ENCODE results near the gene CCL27. TPM values are rescaled to one million over a fixed set of nuclear protein-coding genes. Genes with fewer than 3 reads are reported as not detected.

The CCL27 gene
- total RNA-seq (2014; rRNA removed; shearing (Covaris generic)): not detected in 2 replicates

GRCh38 chr9:34662526-34663302 lies at the start of gene CCL27:
TSS of gene CCL27 (minus strand) at chr9:34662657. CDS start at chr9:34662633, 24 bp downstream.
- no peak for DNase-seq (ENCODE audit: low read depth)

- no peak for DNase-seq (ENCODE audit: low read depth)
These were observed 49.7 kb upstream of the CCL27 start for GRCh38 chr9:34712140-34712539.

GRCh38 chr9:34710023-34710422 lies 47.6 kb upstream of the CCL27 start, which contains the start of gene CCL21:
TSS of gene CCL21 (minus strand) at chr9:34710136. CDS start at chr9:34710066, 70 bp downstream.
- DNase-seq (ENCODE audit: low read depth): no peak

- DNase-seq (ENCODE audit: low read depth): no peak
These were observed 46.9 kb upstream of the CCL27 start for GRCh38 chr9:34709196-34709978.

- no peak for DNase-seq (ENCODE audit: low read depth)
These were observed 44.7 kb upstream of the CCL27 start for GRCh38 chr9:34707130-34707529.

GRCh38 chr9:34701769-34702736 lies 39.6 kb upstream of the CCL27 start:
- peak; percentile 62 for DNase-seq (ENCODE audit: low read depth)

GRCh38 chr9:34701023-34701768 lies 38.7 kb upstream of the CCL27 start:
- DNase-seq (ENCODE audit: low read depth): peak; percentile 40

- no peak for DNase-seq (ENCODE audit: low read depth)
These were observed 32.4 kb upstream of the CCL27 start for GRCh38 chr9:34694811-34695210.

- no peak for DNase-seq (ENCODE audit: low read depth)
These were observed 31.1 kb upstream of the CCL27 start for GRCh38 chr9:34693560-34693959.

GRCh38 chr9:34691936-34692315 lies 29.5 kb upstream of the CCL27 start:
- DNase-seq (ENCODE audit: low read depth): no peak

- DNase-seq (ENCODE audit: low read depth): no peak
These were observed 28.8 kb upstream of the CCL27 start, which contains the start of gene CCL19 for GRCh38 chr9:34690983-34691935. TSS of gene CCL19 (minus strand) at chr9:34691276. CDS start at chr9:34691139, 137 bp downstream.

GRCh38 chr9:34689512-34689911 lies 27.1 kb upstream of the CCL27 start:
- DNase-seq (ENCODE audit: low read depth): no peak

GRCh38 chr9:34689116-34689470 lies 26.6 kb upstream of the CCL27 start:
- DNase-seq (ENCODE audit: low read depth): no peak

- no peak for DNase-seq (ENCODE audit: low read depth)
These were observed 26.1 kb upstream of the CCL27 start for GRCh38 chr9:34688329-34689115.

- no peak for DNase-seq (ENCODE audit: low read depth)
These were observed 25.0 kb upstream of the CCL27 start for GRCh38 chr9:34687276-34688030.

GRCh38 chr9:34686732-34687131 lies 24.3 kb upstream of the CCL27 start:
- no peak for DNase-seq (ENCODE audit: low read depth)

- no peak for DNase-seq (ENCODE audit: low read depth)
These were observed 23.8 kb upstream of the CCL27 start for GRCh38 chr9:34686231-34686630.

GRCh38 chr9:34685591-34685990 lies 23.1 kb upstream of the CCL27 start:
- DNase-seq (ENCODE audit: low read depth): no peak
